Smooth muscle cell (in vitro differentiated cells): ENCODE results near the gene CD53. TPM values are rescaled to one million over a fixed set of nuclear protein-coding genes. Genes with fewer than 3 reads are reported as not detected.
"Not testable (repeated sequence)": the region's sequence is repeated elsewhere in the genome, so short reads cannot be mapped to it uniquely, and the experiment has no call there.

Source experiments
- DNase-seq: peaks from one replicate; lab custom pipeline; 2025; ENCODE audit not compliant: unreplicated experiment; lab: John Stamatoyannopoulos, UW
- H2AFZ ChIP-seq: fragments of 200-600 bp; sonication (generic); 2 replicates; pipeline ENCODE4 v1.6.0; 2016; ENCODE audit warnings: antibody characterized with exemption, low read depth, mild to moderate bottlenecking
- H3F3A ChIP-seq: fragments of 200-600 bp; sonication (generic); 2 replicates; pipeline ENCODE4 v1.6.0; 2017; ENCODE audit warnings: antibody characterized with exemption, low read depth
- H3K27ac ChIP-seq: fragments of 200-600 bp; sonication (generic); 2 replicates; pipeline ENCODE4 v1.5.1; 2016; ENCODE audit warnings: low read depth, mild to moderate bottlenecking
- H3K27me3 ChIP-seq: fragments of 200-600 bp; sonication (generic); 2 replicates; pipeline ENCODE4 v1.6.1; 2016; ENCODE audit warnings: low read depth, mild to moderate bottlenecking
- H3K36me3 ChIP-seq: fragments of 200-600 bp; sonication (generic); 2 replicates; pipeline ENCODE4 v1.5.1; 2016; ENCODE audit warnings: low read depth
- H3K4me1 ChIP-seq: fragments of 200-600 bp; sonication (generic); 2 replicates; pipeline ENCODE4 v1.5.1; 2016; ENCODE audit warnings: low read depth
- H3K4me2 ChIP-seq: fragments of 200-600 bp; sonication (generic); 2 replicates; pipeline ENCODE4 v1.6.0; 2016; ENCODE audit warnings: mild to moderate bottlenecking
- H3K4me3 ChIP-seq: fragments of 200-600 bp; sonication (generic); 2 replicates; pipeline ENCODE4 v1.5.1; 2016; ENCODE audit warnings: mild to moderate bottlenecking
- H3K79me2 ChIP-seq: fragments of 200-600 bp; sonication (generic); 2 replicates; pipeline ENCODE4 v1.6.0; 2016; ENCODE audit warnings: low read depth, mild to moderate bottlenecking
- H3K9ac ChIP-seq: fragments of 200-600 bp; sonication (generic); 2 replicates; pipeline ENCODE4 v1.6.0; 2016; ENCODE audit warnings: low read depth
- H3K9me3 ChIP-seq: fragments of 200-600 bp; sonication (generic); replicated peaks from 2 replicates; pipeline ENCODE4 v1.5.1; 2016; ENCODE audit warnings: low read depth
- H4K20me1 ChIP-seq: fragments of 200-600 bp; sonication (generic); 2 replicates; pipeline ENCODE4 v1.6.0; 2016; ENCODE audit warnings: low read depth
- CTCF ChIP-seq: fragments of 200-600 bp; sonication (generic); IDR thresholded peaks from 2 replicates; pipeline ENCODE4 v1.5.1; 2017; ENCODE audit warnings: borderline replicate concordance, mild to moderate bottlenecking, antibody characterized with exemption; ENCODE audit not compliant: insufficient read depth, poor library complexity, severe bottlenecking
- WGBS: methylation state at CpG from one replicate; pipeline ENCODE4 v1.1.7; 2016; ENCODE audit warnings: low lambda C conversion rate; 5-methylcytosine and 5-hydroxymethylcytosine counted together
- polyA plus RNA-seq: library from polyadenylated mRNA; unstranded; fragments of >200 nt; fragmentation: Nextera tagmentation; extraction: Ambion mirVana; gene quantifications from 2 replicates; pipeline ENCODE4 v1.2.1, GENCODE V29; 2016
- total RNA-seq: library from RNA; depleted of rRNA; stranded (reverse); fragments of >200 nt; gene quantifications from 2 replicates; pipeline ENCODE4 v1.2.3, GENCODE V29; 2014

The CD53 gene
- total and polyA plus RNA-seq, 2 experiments from 2014 or later, result not detected

- no peak overlapping the region for H3K27ac ChIP-seq
- no peak for DNase-seq
- 77% methylated on average over 2 of the region's 2 CpGs for WGBS
- H3F3A ChIP-seq, result no peaks in the 10 kb centered on the region
- H3K79me2 ChIP-seq, result no peaks in the 10 kb centered on the region
- H2AFZ ChIP-seq, result no peak overlapping the region
- no peaks in the 10 kb centered on the region for H3K27me3 ChIP-seq
- no peaks in the 10 kb centered on the region for H3K4me1 ChIP-seq
- H3K4me3 ChIP-seq, result no peak overlapping the region
- H3K9me3 ChIP-seq, result no peaks in the 10 kb centered on the region
- H4K20me1 ChIP-seq, result no peaks in the 10 kb centered on the region
- no peaks in the 10 kb centered on the region for H3K36me3 ChIP-seq
- TF ChIP-seq CTCF, result no peak
- H3K9ac ChIP-seq, result no peak overlapping the region
- H3K4me2 ChIP-seq, result no peak overlapping the region
Observed at GRCh38 chr1:110860174-110860573, 12.8 kb upstream of the CD53 start.

- not testable (repeated sequence) for H4K20me1 ChIP-seq, H3K27ac ChIP-seq, H3K4me1 ChIP-seq, H3K4me2 ChIP-seq, H3K79me2 ChIP-seq, H3F3A ChIP-seq, H3K4me3 ChIP-seq, H3K27me3 ChIP-seq, H3K9me3 ChIP-seq, DNase-seq, H3K9ac ChIP-seq, H2AFZ ChIP-seq, H3K36me3 ChIP-seq
- 90% methylated on average over 2 of the region's 2 CpGs for WGBS
Observed at GRCh38 chr1:110860620-110861019, 12.3 kb upstream of the CD53 start.

DNA sequence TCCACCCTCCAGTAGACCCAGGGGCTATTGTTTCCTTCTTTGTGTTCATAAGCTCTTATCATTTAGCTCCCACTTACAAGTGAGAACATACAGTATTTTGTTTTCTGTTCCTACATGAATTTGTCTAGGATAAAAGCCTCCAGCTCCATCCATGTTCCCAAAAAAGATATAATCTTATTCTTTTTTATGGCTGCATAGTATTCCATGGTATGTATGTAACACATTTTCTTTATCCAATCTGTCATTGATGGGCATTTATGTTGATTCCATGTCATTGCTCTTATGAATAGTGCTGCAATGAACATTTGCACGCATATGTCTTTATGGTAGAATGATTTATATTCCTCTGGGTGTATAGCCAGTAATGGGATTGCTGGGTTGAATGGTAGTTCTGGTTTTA, 11.0 kb upstream of the CD53 start:
- not testable (repeated sequence) for H3K4me1 ChIP-seq

GRCh38 chr1:110864287-110864686, 8.7 kb upstream of the CD53 start:
- no peak overlapping the region for H3K4me2 ChIP-seq
- H3K4me1 ChIP-seq, result no peaks in the 10 kb centered on the region
- WGBS, result 50% methylated on average over 1 of the region's 1 CpG
- no peaks in the 10 kb centered on the region for H3K36me3 ChIP-seq
- H3K79me2 ChIP-seq, result no peaks in the 10 kb centered on the region
- H3F3A ChIP-seq, result no peaks in the 10 kb centered on the region
- no peak overlapping the region for H3K9ac ChIP-seq
- no peaks in the 10 kb centered on the region for H4K20me1 ChIP-seq
- no peaks in the 10 kb centered on the region for H3K9me3 ChIP-seq
- no peaks in the 10 kb centered on the region for H3K27me3 ChIP-seq
- no peak for TF ChIP-seq CTCF
- H3K4me3 ChIP-seq, result no peak overlapping the region
- H2AFZ ChIP-seq, result no peak overlapping the region
- no peak for DNase-seq
- no peak overlapping the region for H3K27ac ChIP-seq

More for the DNA sequence above, 11.0 kb upstream of the CD53 start:
- not testable (repeated sequence) for H3K79me2 ChIP-seq, H3K9ac ChIP-seq, DNase-seq, H3K9me3 ChIP-seq, H3K27ac ChIP-seq, H2AFZ ChIP-seq, H3K4me2 ChIP-seq, H3K4me3 ChIP-seq, H3K36me3 ChIP-seq, H3K27me3 ChIP-seq, H3F3A ChIP-seq, H4K20me1 ChIP-seq
- WGBS, result 79% methylated on average over 1 of the region's 1 CpG

DNA sequence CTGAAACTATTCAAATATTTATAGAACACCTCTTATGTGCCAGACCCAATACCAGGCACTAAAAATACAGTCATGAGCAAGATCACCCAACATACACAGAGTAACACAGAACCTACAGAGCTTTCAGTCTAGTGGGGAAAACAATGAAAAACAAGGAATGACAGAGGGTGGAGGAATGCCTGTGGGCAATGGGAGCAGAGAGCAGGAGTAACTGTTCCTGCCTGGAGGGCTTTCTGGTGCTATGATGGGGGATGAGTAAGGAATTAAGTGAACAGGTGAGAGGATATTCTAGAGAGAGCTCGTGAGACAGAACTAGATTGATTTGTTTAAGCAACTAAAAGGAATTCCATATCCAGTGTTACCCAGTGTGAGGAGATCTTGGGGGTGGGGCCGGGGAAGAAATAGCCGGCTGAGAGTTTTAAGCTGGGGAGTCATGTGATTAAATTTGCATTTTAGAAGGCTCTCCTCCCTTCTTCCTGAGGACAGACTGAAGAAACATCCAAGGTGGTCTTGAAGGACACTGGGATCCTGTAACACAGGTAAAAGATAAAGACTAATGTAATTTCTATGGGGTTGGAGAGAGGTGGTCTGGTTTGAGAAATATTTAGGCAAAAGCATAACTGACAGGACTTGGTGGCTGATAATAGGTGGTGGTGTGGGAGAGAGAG, 2.1 kb upstream of the CD53 start:
- Histone ChIP-seq H2AFZ (no peak overlapping the region), H3K79me2 (no peaks in the 10 kb centered on the region), H3K9ac (no peak overlapping the region), H3K36me3 (no peaks in the 10 kb centered on the region), H3F3A (no peaks in the 10 kb centered on the region), H3K4me1 (no peaks in the 10 kb centered on the region), H3K4me2 (no peak overlapping the region), H3K4me3 (no peak overlapping the region), H3K9me3 (no peaks in the 10 kb centered on the region), H3K27me3 (no peaks in the 10 kb centered on the region), H4K20me1 (no peaks in the 10 kb centered on the region), H3K27ac (no peak overlapping the region)
- TF ChIP-seq CTCF, result no peak
- 49% methylated on average over 3 of the region's 3 CpGs for WGBS
- no peak for DNase-seq
